Stimulated activated CD4-positive, alpha-beta T cell treated with anti-CD3 and anti-CD28 coated beads, Interleukin-12 subunit alpha, Interleukin-12 subunit beta, amount 100 ng/mL, for 4 hours (primary cell): ENCODE data around the gene KRTAP12-3.

Experiments
- DNase-seq: peaks from one replicate; pipeline ENCODE4 v3.0.0-alpha.2; 2020

The KRTAP12-3 gene

DNA sequence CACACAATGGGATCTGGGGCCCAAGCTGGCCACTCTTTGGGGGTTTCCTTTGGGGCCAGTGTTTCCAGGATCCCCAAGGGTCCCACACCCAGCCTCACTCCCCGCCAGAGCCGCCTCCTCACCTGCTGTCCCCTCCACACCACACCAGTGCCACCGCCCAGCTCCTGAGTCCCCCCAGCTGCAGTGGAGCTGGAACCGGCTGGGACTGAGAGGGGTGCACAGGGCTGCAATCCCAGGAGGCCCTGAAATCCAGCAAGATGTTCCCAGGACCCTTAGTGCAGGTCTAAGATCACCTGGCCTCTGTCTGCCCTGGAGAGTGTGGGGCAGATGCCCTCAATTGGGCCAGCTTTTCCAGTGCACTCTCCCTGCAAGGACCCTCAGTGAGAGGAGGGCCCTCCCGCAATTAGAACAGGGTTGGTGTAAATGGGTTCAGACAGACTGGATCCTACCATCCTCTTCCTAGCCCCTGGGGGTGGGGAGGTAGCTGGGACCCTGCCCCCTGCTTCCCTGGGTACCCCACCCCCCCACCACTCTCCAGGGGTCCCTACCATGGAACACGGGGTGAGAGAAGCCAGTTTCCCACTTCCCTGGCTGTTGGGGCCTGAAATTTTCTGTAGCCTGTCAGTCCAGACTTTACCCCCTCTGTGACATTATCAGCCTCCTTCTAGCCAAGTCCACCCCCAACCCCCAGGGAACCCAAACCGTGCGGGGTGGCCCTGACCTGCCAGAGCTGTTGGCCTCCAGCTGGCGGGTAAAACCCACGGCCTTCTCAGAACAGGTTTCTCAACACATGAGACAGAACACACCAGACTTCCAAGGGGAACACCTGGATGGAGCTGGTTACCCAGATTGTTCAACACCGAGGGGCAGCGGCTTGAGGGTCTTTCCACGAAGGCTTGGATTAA lies 46.3 kb downstream of the KRTAP12-3 start:
- DNase-seq, result no peak

- DNase-seq, result no peak
Observed at GRCh38 chr21:44704636-44705001, 46.9 kb downstream of the KRTAP12-3 start.

- no peak for DNase-seq
Observed at GRCh38 chr21:44706026-44706705, 48.4 kb downstream of the KRTAP12-3 start.

GRCh38 chr21:44706706-44707581 lies 49.2 kb downstream of the KRTAP12-3 start:
- no peak for DNase-seq
